K562 (cell line): ENCODE measurements around the gene ARV1. TPM values are rescaled to one million over a fixed set of nuclear protein-coding genes. Genes with fewer than 3 reads are reported as not detected.
A peak's percentile ranks its signal among the peaks of the same experiment; 100 is the strongest.

ENCODE experiments used
- ATAC-seq: fragments of 200-7000 bp; cut with Tn5 transposase; 3 replicates; pipeline ENCODE4 v1.9.1; 2020; ENCODE audit warnings: moderate library complexity
- BruUV-seq: library from RNA; stranded (reverse); fragments of 400-500 nt; replicated peaks from 2 replicates; lab custom pipeline; 2021; lab: Mats Ljungman, UMichigan
- CTCF ChIA-PET: fragments of 300-600 bp; formaldehyde crosslinking; extraction: SDS; loops from one replicate; lab custom pipeline; 2021; ENCODE audit warnings: low intra/inter-chr PET ratio; lab: Yijun Ruan, JAX
- POLR2A ChIA-PET: fragments of 300-600, 350-650 bp; sonication (Branson Sonifier 250); formaldehyde crosslinking; extraction: SDS; loops from one replicate; lab custom pipeline; 2021; ENCODE audit warnings: antibody characterized with exemption, inconsistent platforms; lab: Yijun Ruan, JAX
- DNase-seq, 4 experiments: peaks; one replicate each; pipeline versions ENCODE4 v3.0.0 to v3.0.0-alpha.2; 2011 to 2018; ENCODE audit warnings: low spot score in 3 of 4, mixed read lengths in 3 of 4; ENCODE audit errors: extremely low read depth in 1 of 4
- FAIRE-seq: peaks from 2 replicates; lab custom pipeline; 2011; peaks lifted over from hg19 to GRCh38; lab: Jason Lieb, UNC
- H2AFZ ChIP-seq: 2 replicates; pipeline ENCODE4 v1.6.0; 2011; ENCODE audit warnings: low read depth, low read length, control low read depth, inconsistent platforms
- H3K27ac ChIP-seq: fragments of 200-600 bp; 3 replicates; pipeline ENCODE4 v1.8.0; 2011; ENCODE audit warnings: low read depth, mild to moderate bottlenecking, control low read depth, inconsistent platforms, low read length, moderate library complexity, mixed read lengths; ENCODE audit errors: extremely low read depth
- H3K27me3 ChIP-seq, 2 experiments: fragments of 300-600 bp in 1 of 2; 2 replicates in 1 of 2; 3 replicates in 1 of 2; pipeline versions ENCODE4 v1.6.0 to v1.8.0; 2011; ENCODE audit warnings: inconsistent platforms in 2 of 2, low read length in 2 of 2, mild to moderate bottlenecking in 1 of 2, mixed read lengths in 1 of 2, moderate library complexity in 1 of 2; ENCODE audit not compliant: control insufficient read depth in 2 of 2, insufficient read depth in 2 of 2
- H3K36me3 ChIP-seq: fragments of 300-600 bp; 3 replicates; pipeline ENCODE4 v1.8.0; 2011; ENCODE audit warnings: mild to moderate bottlenecking, low read length, inconsistent platforms; ENCODE audit not compliant: control insufficient read depth, insufficient read depth
- H3K4me1 ChIP-seq, 2 experiments: fragments of 200-600 bp in 1 of 2; replicated peaks in 1 of 2; 2 replicates in 1 of 2; 3 replicates in 1 of 2; pipeline versions ENCODE4 v1.5.1 to v1.8.0; 2011; ENCODE audit warnings: inconsistent platforms in 2 of 2, low read length in 2 of 2, mild to moderate bottlenecking in 1 of 2, mixed read lengths in 1 of 2, moderate library complexity in 1 of 2; ENCODE audit not compliant: control insufficient read depth in 2 of 2, insufficient read depth in 2 of 2
- H3K4me2 ChIP-seq: 2 replicates; pipeline ENCODE4 v1.6.1; 2011; ENCODE audit warnings: low read length, control low read depth, inconsistent platforms, mixed read lengths; ENCODE audit not compliant: insufficient read depth
- H3K4me3 ChIP-seq: fragments of 200-600 bp; sonication (generic), shearing (Covaris generic); 2 replicates; pipeline ENCODE4 v1.5.1; 2016; ENCODE audit warnings: control low read depth, inconsistent platforms
- H3K79me2 ChIP-seq: fragments of 200-600 bp; 3 replicates; pipeline ENCODE4 v1.8.0; 2011; ENCODE audit warnings: low read length, inconsistent platforms; ENCODE audit not compliant: control insufficient read depth, insufficient read depth
- H3K9ac ChIP-seq, 2 experiments: 2 replicates each; pipeline versions ENCODE4 v1.6.0 to v1.6.1; 2011; ENCODE audit warnings: low read depth in 2 of 2, low read length in 2 of 2, control low read depth in 1 of 2, inconsistent platforms in 1 of 2, mild to moderate bottlenecking in 1 of 2, mixed read lengths in 1 of 2; ENCODE audit not compliant: insufficient read depth in 1 of 2
- H3K9me1 ChIP-seq: one replicate; pipeline ENCODE4 v1.6.0; 2011; ENCODE audit warnings: inconsistent platforms, mild to moderate bottlenecking, low read length, moderate library complexity; ENCODE audit not compliant: control insufficient read depth, insufficient read depth
- H3K9me3 ChIP-seq: replicated peaks from 2 replicates; pipeline ENCODE4 v1.5.1; 2011; ENCODE audit warnings: low read depth, low read length, inconsistent platforms; ENCODE audit not compliant: control insufficient read depth, insufficient read depth
- H4K20me1 ChIP-seq: replicated peaks from 2 replicates; pipeline ENCODE4 v1.6.1; 2011; ENCODE audit warnings: low read length, inconsistent platforms, mixed read lengths; ENCODE audit not compliant: control insufficient read depth, insufficient read depth
- ATF2 ChIP-seq: sonication (generic); formaldehyde crosslinking; IDR thresholded peaks from 2 replicates; pipeline ENCODE4 v1.8.1; 2022; ENCODE audit warnings: missing genetic modification reagents
- DLX4 ChIP-seq: fragments of 250-450 bp; sonication (Bioruptor Pico); IDR thresholded peaks from 2 replicates; pipeline ENCODE4 v1.6.1; 2021; ENCODE audit warnings: mild to moderate bottlenecking
- ELF4 ChIP-seq: fragments of 450-650 bp; formaldehyde crosslinking; IDR thresholded peaks from 2 replicates; pipeline ENCODE4 v1.4.0; 2022; ENCODE audit warnings: missing genetic modification characterization
- HBP1 ChIP-seq: fragments of 450-650 bp; formaldehyde crosslinking; IDR thresholded peaks from 2 replicates; pipeline ENCODE4 v1.4.0; 2022; ENCODE audit warnings: missing genetic modification characterization
- NFIX ChIP-seq: fragments of 250-450 bp; sonication (Bioruptor Pico); IDR thresholded peaks from 2 replicates; pipeline ENCODE4 v1.4.0; 2020; ENCODE audit warnings: low read depth, mild to moderate bottlenecking, moderate library complexity
- POLR2AphosphoS5 ChIP-seq: IDR thresholded peaks from 2 replicates; pipeline ENCODE4 v1.6.1; 2011; ENCODE audit warnings: mild to moderate bottlenecking, low read depth, low read length, moderate library complexity; ENCODE audit not compliant: control insufficient read depth, insufficient read depth
- ZBTB9 ChIP-seq: fragments of 450-650 bp; formaldehyde crosslinking; IDR thresholded peaks from 2 replicates; pipeline ENCODE4 v1.4.0; 2020; ENCODE audit warnings: mild to moderate bottlenecking, moderate library complexity
- ZNF561 ChIP-seq: fragments of 450-650 bp; formaldehyde crosslinking; conservative IDR thresholded peaks from 2 replicates; pipeline ENCODE4 v1.4.0; 2020; ENCODE audit warnings: mild to moderate bottlenecking, moderate library complexity
- WGBS: fragments of 100-300 bp; shearing (Covaris generic); methylation state at CpG from one replicate; pipeline ENCODE4 v1.1.6; 2016; ENCODE audit warnings: low coverage, mixed read lengths; ENCODE audit not compliant: insufficient coverage; ENCODE audit errors: missing lambda C conversion rate; 5-methylcytosine and 5-hydroxymethylcytosine counted together
- in situ Hi-C: fragments of 300-500 bp; cut with MboI; formaldehyde crosslinking; loops from 4 replicates; pipeline ENCODE4 v1.15.0; 2018; ENCODE audit warnings: inconsistent platforms, mixed read lengths
- intact Hi-C: fragments of 100-400 bp; cut with micrococcal nuclease; formaldehyde crosslinking; loops from 2 replicates; pipeline ENCODE4 v1.14.2; 2022
- polyA plus RNA-seq, 8 experiments: library from polyadenylated mRNA; depleted of rRNA in 4 of 8; stranded (reverse) in 5 of 8; unstranded in 3 of 8; fragments of >200 nt; fragmentation: Nextera tagmentation in 2 of 8; fragmentation: Illumina TruSeq in 1 of 8; extraction: Ambion mirVana in 2 of 8; extraction: Trizol in 1 of 8; gene quantifications; 2 replicates each; pipeline versions ENCODE4 v1.2.1 to v1.2.3, GENCODE V29; 2011 to 2014; ENCODE audit warnings: inconsistent platforms in 1 of 8, missing spikeins in 1 of 8
- total RNA-seq, 7 experiments: library from RNA; depleted of rRNA in 6 of 7; stranded (reverse); fragments of >200 nt in 6 of 7; fragmentation: Illumina TruSeq in 2 of 7; extraction: Trizol in 2 of 7; gene quantifications; 2 replicates each; pipeline versions ENCODE4 v1.2.1 to v1.2.3, GENCODE V29; 2011 to 2021; ENCODE audit warnings: low replicate concordance in 1 of 7
- TF ChIP-seq, protein P1 (sequence below): sonication (generic); formaldehyde crosslinking; IDR thresholded peaks from 2 replicates; pipeline ENCODE4 v1.4.0; 2020; ENCODE audit warnings: mild to moderate bottlenecking, missing genetic modification reagents
- TF ChIP-seq, protein P2 (sequence below): fragments of 250-450 bp; sonication (Bioruptor Pico); IDR thresholded peaks from 2 replicates; pipeline ENCODE4 v1.5.0; 2020; ENCODE audit warnings: mild to moderate bottlenecking

ARV1 gene
- total and polyA plus RNA-seq, 9 of the 15 experiments (the other 6 are each of a cell fraction or from before 2014, with no cell fraction given): 54.8 to 139 (median 74.0) TPM

GRCh38 chr1:231000201-231000600 lies 21.3 kb downstream of the ARV1 start (continued):
- TF ChIP-seq, protein P1, sequence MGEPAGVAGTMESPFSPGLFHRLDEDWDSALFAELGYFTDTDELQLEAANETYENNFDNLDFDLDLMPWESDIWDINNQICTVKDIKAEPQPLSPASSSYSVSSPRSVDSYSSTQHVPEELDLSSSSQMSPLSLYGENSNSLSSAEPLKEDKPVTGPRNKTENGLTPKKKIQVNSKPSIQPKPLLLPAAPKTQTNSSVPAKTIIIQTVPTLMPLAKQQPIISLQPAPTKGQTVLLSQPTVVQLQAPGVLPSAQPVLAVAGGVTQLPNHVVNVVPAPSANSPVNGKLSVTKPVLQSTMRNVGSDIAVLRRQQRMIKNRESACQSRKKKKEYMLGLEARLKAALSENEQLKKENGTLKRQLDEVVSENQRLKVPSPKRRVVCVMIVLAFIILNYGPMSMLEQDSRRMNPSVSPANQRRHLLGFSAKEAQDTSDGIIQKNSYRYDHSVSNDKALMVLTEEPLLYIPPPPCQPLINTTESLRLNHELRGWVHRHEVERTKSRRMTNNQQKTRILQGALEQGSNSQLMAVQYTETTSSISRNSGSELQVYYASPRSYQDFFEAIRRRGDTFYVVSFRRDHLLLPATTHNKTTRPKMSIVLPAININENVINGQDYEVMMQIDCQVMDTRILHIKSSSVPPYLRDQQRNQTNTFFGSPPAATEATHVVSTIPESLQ: no peak
- no peak for TF ChIP-seq ATF2
- no peak for TF ChIP-seq ZNF561

DNA sequence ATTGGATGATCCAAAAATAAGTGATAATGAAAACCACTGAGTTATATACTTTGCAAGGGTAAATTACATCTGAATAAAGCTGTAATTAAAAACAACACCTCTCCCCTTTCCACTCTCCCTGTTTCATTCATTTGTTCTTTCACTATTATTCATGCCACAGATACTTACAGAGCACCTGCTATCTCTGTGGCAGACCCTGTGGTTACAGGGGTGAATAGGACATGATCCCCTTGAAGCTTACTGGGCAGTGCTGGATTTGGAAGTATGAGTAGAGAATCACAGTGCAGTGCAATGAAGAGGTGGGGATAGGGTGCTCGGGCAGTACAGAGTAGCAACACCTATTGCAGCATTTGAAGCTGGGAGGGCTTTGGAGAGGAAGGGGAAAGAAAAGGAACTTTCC lies 21.7 kb downstream of the ARV1 start:
- POLR2A ChIA-PET: interaction anchor here (0.6 to 1.7 kb wide), 4 partner anchors 9 to 52 kb away, joined by 3 to 7 read pairs (median 4); no protein-coding TSS in a partner anchor
- no peaks in the 10 kb centered on the region for H4K20me1 ChIP-seq
- BruUV-seq: no TSS peak
- no peaks in the 10 kb centered on the region for H3K9me1 ChIP-seq
- in situ Hi-C loops: no loop called here
- no peak overlapping the region for H3K9ac ChIP-seq
- no peaks in the 10 kb centered on the region for H3K27me3 ChIP-seq
- no peak overlapping the region for H3K4me3 ChIP-seq
- no peak overlapping the region for H3K27ac ChIP-seq
- 0 out of 3 replicates have a peak, but pooled peaks have one; percentile 27 for ATAC-seq
- H3K4me1 ChIP-seq: no peaks in the 10 kb centered on the region
- no peak for FAIRE-seq
- peaks cover 56% of the 10 kb centered on the region for H3K36me3 ChIP-seq
- intact Hi-C loops: no loop called here
- H3K79me2 ChIP-seq: no peaks in the 10 kb centered on the region
- WGBS: 86% methylated on average over 1 of the region's 1 CpG
- CTCF ChIA-PET: no interaction called here
- H3K4me2 ChIP-seq: no peak overlapping the region
- no peak overlapping the region for H2AFZ ChIP-seq
- DNase-seq: no peak
- no peaks in the 10 kb centered on the region for H3K9me3 ChIP-seq
- TF ChIP-seq, protein P2, sequence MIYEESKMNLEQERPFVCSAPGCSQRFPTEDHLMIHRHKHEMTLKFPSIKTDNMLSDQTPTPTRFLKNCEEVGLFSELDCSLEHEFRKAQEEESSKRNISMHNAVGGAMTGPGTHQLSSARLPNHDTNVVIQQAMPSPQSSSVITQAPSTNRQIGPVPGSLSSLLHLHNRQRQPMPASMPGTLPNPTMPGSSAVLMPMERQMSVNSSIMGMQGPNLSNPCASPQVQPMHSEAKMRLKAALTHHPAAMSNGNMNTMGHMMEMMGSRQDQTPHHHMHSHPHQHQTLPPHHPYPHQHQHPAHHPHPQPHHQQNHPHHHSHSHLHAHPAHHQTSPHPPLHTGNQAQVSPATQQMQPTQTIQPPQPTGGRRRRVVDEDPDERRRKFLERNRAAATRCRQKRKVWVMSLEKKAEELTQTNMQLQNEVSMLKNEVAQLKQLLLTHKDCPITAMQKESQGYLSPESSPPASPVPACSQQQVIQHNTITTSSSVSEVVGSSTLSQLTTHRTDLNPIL (CRISPR knock-in tag): no peak
- TF ChIP-seq POLR2AphosphoS5: peak; percentile 9; the same call in 1 of the 2 replicates
- 0 out of 2 replicates have a peak, but pooled peaks have one; percentile 30 for TF ChIP-seq HBP1 (CRISPR knock-in tag)
- TF ChIP-seq ZBTB9 (CRISPR knock-in tag): no peak
- TF ChIP-seq ELF4 (CRISPR knock-in tag): peak; percentile 48; the same call in 1 of the 2 replicates
- TF ChIP-seq DLX4: 0 out of 2 replicates have a peak, but pooled peaks have one; percentile 4
- no peak for TF ChIP-seq NFIX (CRISPR knock-in tag)
